Neutrophil (primary cell): ENCODE data around the gene SND1.

Source experiments
- H3K27ac ChIP-seq: fragments of 200-600 bp; sonication (generic); 2 replicates; pipeline ENCODE4 v1.5.1; 2016; ENCODE audit warnings: mild to moderate bottlenecking, moderate library complexity
- H3K27me3 ChIP-seq: fragments of 200-600 bp; sonication (generic); 2 replicates; pipeline ENCODE4 v1.6.0; 2016; ENCODE audit warnings: mild to moderate bottlenecking
- H3K36me3 ChIP-seq: fragments of 200-600 bp; sonication (generic); 2 replicates; pipeline ENCODE4 v1.5.1; 2017
- H3K4me1 ChIP-seq, 2 experiments: fragments of 200-600 bp in 1 of 2; sonication (generic) in 1 of 2; 1 replicate in 1 of 2; 2 replicates in 1 of 2; pipeline versions ENCODE4 v1.5.1 to v1.6.1; 2013 to 2016; ENCODE audit warnings: low read depth in 1 of 2, low read length in 1 of 2, mild to moderate bottlenecking in 1 of 2, moderate library complexity in 1 of 2; ENCODE audit not compliant: control insufficient read depth in 1 of 2, insufficient read depth in 1 of 2
- H3K4me3 ChIP-seq, 2 experiments: fragments of 200-600 bp in 1 of 2; sonication (generic) in 1 of 2; 1 replicate in 1 of 2; 2 replicates in 1 of 2; pipeline ENCODE4 v1.5.1; 2013 to 2016; ENCODE audit warnings: low read depth in 1 of 2, low read length in 1 of 2, mild to moderate bottlenecking in 1 of 2, moderate library complexity in 1 of 2
- H3K9me3 ChIP-seq: fragments of 200-600 bp; sonication (generic); 2 replicates; pipeline ENCODE4 v1.5.1; 2016
- TF ChIP-seq, protein P1 (sequence below): fragments of 200-600 bp; sonication (generic); IDR thresholded peaks from 2 replicates; pipeline ENCODE4 v1.5.1; 2016; ENCODE audit warnings: antibody characterized with exemption

Gene SND1

DNA sequence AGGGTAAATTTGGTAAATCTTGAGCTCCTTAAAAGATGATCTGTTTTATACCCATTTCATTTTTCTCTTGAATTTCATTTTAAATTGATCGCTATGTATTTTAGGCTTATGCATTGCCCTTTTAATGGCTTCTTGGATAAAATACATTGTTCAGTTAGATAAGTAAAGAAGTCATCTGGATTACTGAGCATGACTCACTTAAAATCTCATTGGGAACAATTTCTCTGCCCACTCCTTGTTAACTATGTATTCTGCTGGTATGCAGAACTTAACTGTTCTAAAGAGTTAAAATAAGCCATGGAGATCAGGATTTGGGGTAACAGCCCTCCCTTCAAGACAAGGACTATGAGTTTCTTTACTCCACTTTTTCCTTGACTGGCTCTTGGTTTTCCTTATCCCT, 134.2 kb downstream of the SND1 start:
- no peaks in the 10 kb centered on the region for H3K36me3 ChIP-seq
- no peaks in the 10 kb centered on the region for H3K27me3 ChIP-seq
- TF ChIP-seq, protein P1, sequence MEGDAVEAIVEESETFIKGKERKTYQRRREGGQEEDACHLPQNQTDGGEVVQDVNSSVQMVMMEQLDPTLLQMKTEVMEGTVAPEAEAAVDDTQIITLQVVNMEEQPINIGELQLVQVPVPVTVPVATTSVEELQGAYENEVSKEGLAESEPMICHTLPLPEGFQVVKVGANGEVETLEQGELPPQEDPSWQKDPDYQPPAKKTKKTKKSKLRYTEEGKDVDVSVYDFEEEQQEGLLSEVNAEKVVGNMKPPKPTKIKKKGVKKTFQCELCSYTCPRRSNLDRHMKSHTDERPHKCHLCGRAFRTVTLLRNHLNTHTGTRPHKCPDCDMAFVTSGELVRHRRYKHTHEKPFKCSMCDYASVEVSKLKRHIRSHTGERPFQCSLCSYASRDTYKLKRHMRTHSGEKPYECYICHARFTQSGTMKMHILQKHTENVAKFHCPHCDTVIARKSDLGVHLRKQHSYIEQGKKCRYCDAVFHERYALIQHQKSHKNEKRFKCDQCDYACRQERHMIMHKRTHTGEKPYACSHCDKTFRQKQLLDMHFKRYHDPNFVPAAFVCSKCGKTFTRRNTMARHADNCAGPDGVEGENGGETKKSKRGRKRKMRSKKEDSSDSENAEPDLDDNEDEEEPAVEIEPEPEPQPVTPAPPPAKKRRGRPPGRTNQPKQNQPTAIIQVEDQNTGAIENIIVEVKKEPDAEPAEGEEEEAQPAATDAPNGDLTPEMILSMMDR, result no peak
- H3K27ac ChIP-seq, result no peak overlapping the region
- no peaks in the 10 kb centered on the region for H3K9me3 ChIP-seq
- H3K4me3 ChIP-seq, result no peak overlapping the region
- peaks cover 43 to 46% of the 10 kb centered on the region in 2 experiments for H3K4me1 ChIP-seq

DNA sequence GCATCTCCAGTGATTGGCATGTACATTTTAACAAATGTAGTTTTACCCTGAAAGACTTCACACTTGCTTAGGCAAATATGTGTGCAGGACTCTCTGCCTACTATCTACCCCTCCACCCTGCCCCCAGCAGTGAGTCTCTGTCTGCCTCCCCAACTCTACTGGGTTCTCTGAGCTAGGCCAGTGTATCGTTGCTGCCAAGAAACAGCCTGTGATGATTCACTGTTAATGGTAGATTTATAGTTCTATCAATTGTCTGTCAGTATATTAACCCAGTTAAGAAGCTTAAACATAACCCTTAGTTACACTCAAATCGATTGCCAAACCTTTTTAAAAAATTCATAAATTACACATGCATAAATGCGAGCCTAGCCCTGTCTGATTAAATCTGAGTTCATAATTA, 137.0 kb downstream of the SND1 start:
- Histone ChIP-seq H3K4me1 (peaks cover 28 to 31% of the 10 kb centered on the region in 2 experiments), H3K4me3 (no peak overlapping the region), H3K27ac (no peak overlapping the region), H3K36me3 (no peaks in the 10 kb centered on the region), H3K9me3 (no peaks in the 10 kb centered on the region), H3K27me3 (no peaks in the 10 kb centered on the region)
- TF ChIP-seq, protein P1, result no peak

DNA sequence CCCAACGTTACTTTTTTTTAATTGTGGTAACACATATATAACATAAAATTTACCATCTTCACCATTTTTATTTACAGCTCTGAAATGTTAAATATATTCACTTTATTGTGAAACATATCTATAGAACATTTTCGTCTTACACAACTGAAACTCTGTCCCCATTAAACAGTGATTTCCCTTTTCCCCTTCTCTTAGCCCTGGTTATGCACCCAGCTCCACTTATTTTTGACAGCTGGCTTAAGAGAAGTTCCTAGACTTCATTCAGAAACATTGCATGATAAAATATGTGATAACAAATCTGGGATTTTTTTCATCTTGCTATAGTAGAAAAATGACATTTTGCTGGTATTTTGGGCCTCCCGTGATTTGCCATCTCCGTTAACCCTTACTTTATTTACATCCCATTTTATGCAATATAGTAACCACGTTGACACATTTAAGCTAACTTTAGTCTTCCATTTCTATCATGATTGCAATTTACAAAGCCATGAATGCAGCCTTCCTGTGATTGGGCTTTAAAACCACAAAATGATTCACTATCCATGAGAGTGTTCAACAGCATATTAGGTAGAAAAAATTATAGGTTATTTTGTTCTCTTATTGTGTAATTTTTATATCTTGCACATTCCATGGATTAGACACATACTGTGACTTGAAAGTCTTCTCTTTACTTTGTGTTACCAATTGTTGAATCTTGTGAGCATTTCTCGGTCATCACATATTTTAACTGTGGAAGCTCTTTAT, 139.6 kb downstream of the SND1 start:
- H3K36me3 ChIP-seq, result no peaks in the 10 kb centered on the region
- no peak overlapping the region for H3K27ac ChIP-seq
- no peaks in the 10 kb centered on the region for H3K27me3 ChIP-seq
- H3K4me3 ChIP-seq, result no peak overlapping the region
- no peaks in the 10 kb centered on the region for H3K9me3 ChIP-seq
- peaks cover 30 to 35% of the 10 kb centered on the region in 2 experiments for H3K4me1 ChIP-seq
- TF ChIP-seq, protein P1, result no peak

DNA sequence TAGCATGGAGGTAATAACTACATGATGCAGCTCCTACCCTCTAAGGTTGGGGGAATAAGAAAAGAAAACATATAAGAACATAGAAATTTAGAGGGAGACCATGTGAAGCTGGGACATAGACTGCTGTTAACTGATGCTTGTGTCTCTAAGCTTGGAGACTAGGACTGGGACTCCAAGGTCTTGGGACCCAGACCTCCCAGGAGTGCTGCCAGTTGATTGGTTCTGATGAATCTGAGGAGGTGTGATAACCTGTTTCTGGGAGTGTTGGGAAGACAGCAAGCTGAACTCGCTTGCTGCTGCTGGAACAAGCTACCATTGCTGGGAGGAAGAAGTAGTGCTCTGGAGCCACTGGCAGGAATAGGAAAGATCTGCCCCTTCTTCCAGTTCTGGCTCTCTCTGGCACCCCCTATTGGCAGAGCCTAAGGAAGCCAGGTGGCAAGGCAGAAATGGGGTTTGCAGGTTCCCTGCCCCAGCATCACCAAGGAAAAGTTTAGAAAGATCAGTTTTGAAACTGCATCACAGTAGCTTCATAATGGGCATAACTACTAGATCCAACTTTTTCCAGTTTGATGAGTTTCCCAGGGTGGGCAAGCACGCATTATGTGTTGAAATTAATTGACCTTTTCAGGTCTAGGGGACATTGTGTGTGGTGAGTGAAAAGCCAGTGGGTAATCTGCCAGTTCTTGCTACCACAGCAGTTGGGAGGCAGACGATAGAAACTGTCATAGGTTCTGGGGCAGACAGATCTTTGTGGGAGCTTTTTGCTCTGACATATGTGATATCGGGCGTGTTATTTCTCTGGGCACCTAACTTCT, 140.7 kb downstream of the SND1 start:
- Histone ChIP-seq H3K27ac (peak overlapping the region; percentile 47), H3K9me3 (no peaks in the 10 kb centered on the region), H3K36me3 (no peaks in the 10 kb centered on the region), H3K4me1 (peaks cover 22 to 25% of the 10 kb centered on the region in 2 experiments), H3K4me3 (no peak overlapping the region), H3K27me3 (no peaks in the 10 kb centered on the region)
- TF ChIP-seq, protein P1, result peak; percentile 73

DNA sequence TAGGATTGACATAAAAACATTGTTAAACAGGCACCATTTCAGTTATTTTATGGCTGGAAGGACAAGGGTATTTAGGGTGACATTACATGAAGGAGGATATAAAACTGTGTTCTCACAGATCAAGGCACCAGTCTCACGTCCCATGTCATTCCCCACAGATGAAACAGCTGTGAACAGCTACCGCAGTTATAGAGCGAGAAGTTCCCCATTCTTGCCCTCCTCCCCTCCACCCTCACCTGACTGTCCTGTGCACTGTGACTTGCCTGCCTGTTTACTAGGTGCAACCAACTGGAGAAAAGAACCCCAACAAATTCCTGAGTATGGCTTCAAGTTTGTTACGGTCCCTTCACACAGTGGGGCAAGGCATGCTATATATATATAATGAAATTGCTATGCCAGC, 141.6 kb downstream of the SND1 start:
- Histone ChIP-seq H3K36me3 (no peaks in the 10 kb centered on the region), H3K27me3 (no peaks in the 10 kb centered on the region), H3K4me3 (peak overlapping the region in 1 of 2 experiments; percentile 3), H3K27ac (peak overlapping the region; percentile 52), H3K9me3 (no peaks in the 10 kb centered on the region), H3K4me1 (peaks cover 20 to 22% of the 10 kb centered on the region in 2 experiments)
- TF ChIP-seq, protein P1, result peak; percentile 9
